Hematopoietic multipotent progenitor cell treated with erythropoietin and hydrocortisone succinate and interleukin-3 and kit ligand, for 17 days (in vitro differentiated cells): ENCODE data around the gene ARL3.

Experiments used
- DNase-seq: peaks from one replicate; pipeline ENCODE4 v3.0.0-alpha.2; 2015; ENCODE audit warnings: low spot score

ARL3 gene

GRCh38 chr10:102639537-102639936, 74.7 kb downstream of the ARL3 start:
- no peak for DNase-seq

DNA sequence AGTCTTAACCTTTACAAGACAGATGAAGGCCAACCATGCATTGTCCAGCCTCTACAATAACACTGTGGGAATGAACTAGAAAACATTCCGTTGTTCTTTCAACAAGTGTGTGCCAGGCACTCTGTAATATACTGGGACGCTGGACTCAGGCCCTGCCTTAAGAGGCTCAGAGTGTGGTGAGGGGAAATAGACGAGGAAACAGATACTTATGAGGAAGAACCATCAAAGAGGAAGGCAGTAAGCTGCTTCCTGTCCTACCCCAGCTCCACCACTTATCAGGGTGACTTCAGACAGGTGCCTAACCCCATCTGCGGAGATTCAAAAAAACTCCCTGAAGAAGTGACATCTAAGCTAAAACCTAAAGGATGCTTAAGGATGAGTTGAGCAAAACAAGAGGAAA, 78.8 kb downstream of the ARL3 start:
- DNase-seq = no peak

DNA sequence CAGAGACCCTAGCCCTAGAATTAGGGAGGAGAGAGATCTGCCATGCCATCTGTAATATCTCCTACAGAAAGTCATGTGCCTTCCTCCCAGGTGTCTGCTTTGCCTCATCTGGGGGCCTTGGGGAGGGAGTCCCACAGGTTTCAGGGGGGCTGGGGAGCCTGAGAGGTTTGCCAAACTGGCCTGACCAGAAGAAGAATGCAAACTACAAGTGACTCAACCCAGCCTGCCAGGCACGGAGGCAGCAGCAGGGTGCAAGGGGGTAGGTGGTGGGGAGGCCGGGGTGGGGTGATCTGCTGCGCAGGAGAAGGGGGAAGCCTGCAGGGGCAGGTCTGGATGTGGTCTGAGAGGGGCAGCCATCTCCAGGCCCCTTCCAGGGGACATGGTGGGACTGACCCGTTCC, 79.5 kb downstream of the ARL3 start:
- no peak for DNase-seq

- no peak for DNase-seq
Observed at GRCh38 chr10:102633848-102634247, 80.3 kb downstream of the ARL3 start.

- DNase-seq = no peak
Observed at GRCh38 chr10:102633287-102633686, 80.9 kb downstream of the ARL3 start.

GRCh38 chr10:102632394-102633111, 81.6 kb downstream of the ARL3 start:
- DNase-seq = no peak

- DNase-seq = no peak
Observed at GRCh38 chr10:102631525-102632393, 82.4 kb downstream of the ARL3 start.

DNA sequence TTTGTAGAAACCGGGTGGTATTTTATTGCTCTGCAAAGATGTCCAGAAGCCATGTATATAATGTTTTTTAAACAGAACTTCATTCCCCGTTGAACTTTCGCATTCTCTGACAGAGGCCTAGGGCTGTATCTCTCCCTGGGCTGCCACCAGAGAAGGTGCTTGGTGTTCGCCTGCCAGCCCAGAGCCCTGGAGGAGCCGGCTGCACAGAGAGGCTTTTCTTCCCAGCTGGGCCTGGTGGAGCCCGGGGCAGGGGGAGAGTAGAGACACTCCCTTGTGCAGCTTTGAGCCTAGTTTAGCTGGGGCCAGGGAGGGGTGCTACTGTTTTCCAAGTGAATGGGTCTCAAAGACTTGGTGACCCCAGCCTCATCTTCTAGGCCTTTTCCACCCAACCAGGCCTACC, 83.5 kb downstream of the ARL3 start:
- no peak for DNase-seq

- no peak for DNase-seq
Observed at GRCh38 chr10:102629661-102630614, 84.3 kb downstream of the ARL3 start.

GRCh38 chr10:102628451-102628911, 85.7 kb downstream of the ARL3 start:
- no peak for DNase-seq

DNA sequence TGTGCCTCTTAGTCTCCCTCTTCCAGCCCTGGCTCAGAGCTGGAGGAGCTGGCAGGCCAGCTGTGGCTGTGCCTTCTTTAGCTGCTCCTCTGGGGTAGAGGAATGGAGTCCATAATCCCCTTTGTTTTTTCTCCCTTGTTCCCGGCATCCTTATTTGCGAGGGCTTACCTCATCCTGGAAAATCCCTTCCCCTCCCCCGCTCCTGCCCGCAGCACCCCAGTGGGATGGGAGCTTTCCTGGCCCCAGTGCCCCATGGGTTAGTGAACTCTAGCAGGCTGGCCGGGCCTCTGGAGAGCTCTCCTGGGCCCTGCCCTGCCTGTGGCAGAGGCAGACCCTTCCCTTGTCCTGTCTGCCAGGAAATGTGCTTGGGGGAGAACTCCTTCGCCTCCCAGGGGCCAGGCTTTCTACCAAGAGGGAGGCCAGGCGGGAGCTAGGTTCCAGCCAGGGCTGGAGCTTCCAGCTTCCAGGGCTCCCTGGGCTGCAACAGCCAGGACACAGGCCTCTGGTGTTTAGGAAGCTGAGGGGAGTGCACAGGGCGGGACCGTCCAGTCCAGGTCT, 86.4 kb downstream of the ARL3 start:
- no peak for DNase-seq

- DNase-seq = no peak
Observed at GRCh38 chr10:102627291-102627735, 86.9 kb downstream of the ARL3 start.

DNA sequence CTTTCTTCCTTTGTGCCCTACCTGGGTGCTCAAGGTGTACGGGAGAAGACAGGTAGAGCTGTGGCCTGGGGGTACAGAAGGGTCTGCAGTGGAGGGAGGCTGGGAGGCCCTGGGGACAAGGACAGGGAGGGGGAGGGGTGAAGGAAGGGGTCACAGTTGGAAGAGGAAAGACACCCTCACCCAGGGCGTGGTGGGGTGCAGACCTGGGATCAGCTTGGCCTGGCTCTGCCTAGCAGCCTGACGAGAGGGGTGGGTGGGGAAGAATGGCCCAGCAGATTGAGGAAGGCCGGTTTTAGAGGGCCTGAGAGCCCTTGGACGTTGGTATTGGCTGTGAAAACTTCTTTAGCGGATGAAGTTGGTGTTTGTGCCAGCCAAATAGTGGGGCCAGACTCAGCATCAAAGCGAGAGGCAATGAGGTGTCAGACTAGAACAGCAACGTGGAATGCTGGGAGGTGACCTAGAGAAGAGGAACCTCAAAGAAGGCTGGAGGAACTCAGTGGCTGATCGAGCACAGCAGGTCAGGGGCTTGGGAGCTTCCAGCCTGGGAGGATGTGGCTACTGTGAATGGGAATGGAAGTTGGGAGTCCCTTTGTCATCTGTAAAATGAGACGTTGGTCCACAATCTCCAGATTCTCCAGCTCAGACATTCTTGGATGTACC, 88.0 kb downstream of the ARL3 start:
- DNase-seq = no peak

- DNase-seq = no peak
Observed at GRCh38 chr10:102624751-102625645, 89.2 kb downstream of the ARL3 start.

GRCh38 chr10:102624094-102624493, 90.1 kb downstream of the ARL3 start:
- no peak for DNase-seq
